ENCODE measurements around the gene NPAT. TPM values are rescaled to one million over a fixed set of nuclear protein-coding genes. Genes with fewer than 3 reads are reported as not detected.

The NPAT gene
- total RNA-seq, 4 donors from 2014 or later, result 9.5 to 14.9 (median 12.4) TPM

DNA sequence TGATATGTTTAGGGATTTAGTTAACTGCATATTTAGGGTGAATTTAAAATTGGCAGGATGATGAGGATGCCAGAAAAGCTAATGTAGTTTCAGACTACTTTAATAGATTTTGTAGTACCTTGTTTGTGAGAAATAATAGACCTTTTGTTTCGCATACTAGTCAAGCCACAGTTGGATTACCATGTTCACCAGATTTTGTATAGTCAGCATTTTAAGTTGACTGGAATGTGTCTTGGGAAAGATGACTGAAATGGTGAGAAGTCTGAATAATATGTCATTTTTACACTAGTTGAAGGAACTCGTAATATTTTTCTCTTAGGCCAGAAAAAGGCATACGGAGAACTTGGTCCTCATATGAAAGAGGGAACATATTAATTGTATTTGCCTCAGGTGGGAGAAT is 23.9 kb upstream of the NPAT start:
- H3K36me3 ChIP-seq, result peaks cover 0 to 74% of the 10 kb centered on the region in 2 donors
- H3K4me3 ChIP-seq, result no peak overlapping the region
- H3K27me3 ChIP-seq, result no peaks in the 10 kb centered on the region
- no peak overlapping the region for H3K27ac ChIP-seq
- ATAC-seq, result no peak
- H3K9me3 ChIP-seq, result no peaks in the 10 kb centered on the region
- WGBS, 2 donors (ENCODE audit: low coverage in 1 of 2), result 67 to 79% methylated on average over 3 of the region's 3 CpGs
- H3K4me1 ChIP-seq, result no peaks in the 10 kb centered on the region
- TF ChIP-seq POLR2AphosphoS5 (IDR thresholded peaks at IDR 0.05), result no peak
- TF ChIP-seq POLR2A (IDR thresholded peaks at IDR 0.05), result no peak
- TF ChIP-seq, protein P1, sequence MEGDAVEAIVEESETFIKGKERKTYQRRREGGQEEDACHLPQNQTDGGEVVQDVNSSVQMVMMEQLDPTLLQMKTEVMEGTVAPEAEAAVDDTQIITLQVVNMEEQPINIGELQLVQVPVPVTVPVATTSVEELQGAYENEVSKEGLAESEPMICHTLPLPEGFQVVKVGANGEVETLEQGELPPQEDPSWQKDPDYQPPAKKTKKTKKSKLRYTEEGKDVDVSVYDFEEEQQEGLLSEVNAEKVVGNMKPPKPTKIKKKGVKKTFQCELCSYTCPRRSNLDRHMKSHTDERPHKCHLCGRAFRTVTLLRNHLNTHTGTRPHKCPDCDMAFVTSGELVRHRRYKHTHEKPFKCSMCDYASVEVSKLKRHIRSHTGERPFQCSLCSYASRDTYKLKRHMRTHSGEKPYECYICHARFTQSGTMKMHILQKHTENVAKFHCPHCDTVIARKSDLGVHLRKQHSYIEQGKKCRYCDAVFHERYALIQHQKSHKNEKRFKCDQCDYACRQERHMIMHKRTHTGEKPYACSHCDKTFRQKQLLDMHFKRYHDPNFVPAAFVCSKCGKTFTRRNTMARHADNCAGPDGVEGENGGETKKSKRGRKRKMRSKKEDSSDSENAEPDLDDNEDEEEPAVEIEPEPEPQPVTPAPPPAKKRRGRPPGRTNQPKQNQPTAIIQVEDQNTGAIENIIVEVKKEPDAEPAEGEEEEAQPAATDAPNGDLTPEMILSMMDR (IDR thresholded peaks at IDR 0.05), result no peak
- TF ChIP-seq EP300 (IDR thresholded peaks at IDR 0.05), result no peak

GRCh38 chr11:108242422-108242821 is 20.0 kb upstream of the NPAT start:
- Histone ChIP-seq H3K27ac (no peak overlapping the region), H3K9me3 (no peaks in the 10 kb centered on the region), H3K4me3 (no peak overlapping the region), H3K36me3 (peaks cover 0 to 69% of the 10 kb centered on the region in 2 donors), H3K27me3 (no peaks in the 10 kb centered on the region), H3K4me1 (no peaks in the 10 kb centered on the region)
- ATAC-seq, result no peak
- TF ChIP-seq, protein P1 (IDR thresholded peaks at IDR 0.05), result no peak
- TF ChIP-seq POLR2AphosphoS5 (IDR thresholded peaks at IDR 0.05), result no peak
- TF ChIP-seq POLR2A (IDR thresholded peaks at IDR 0.05), result no peak
- TF ChIP-seq EP300 (IDR thresholded peaks at IDR 0.05), result no peak
- WGBS, 2 donors (ENCODE audit: low coverage in 1 of 2), result 100% methylated on average over 1 to 2 of the region's 2 CpGs

DNA sequence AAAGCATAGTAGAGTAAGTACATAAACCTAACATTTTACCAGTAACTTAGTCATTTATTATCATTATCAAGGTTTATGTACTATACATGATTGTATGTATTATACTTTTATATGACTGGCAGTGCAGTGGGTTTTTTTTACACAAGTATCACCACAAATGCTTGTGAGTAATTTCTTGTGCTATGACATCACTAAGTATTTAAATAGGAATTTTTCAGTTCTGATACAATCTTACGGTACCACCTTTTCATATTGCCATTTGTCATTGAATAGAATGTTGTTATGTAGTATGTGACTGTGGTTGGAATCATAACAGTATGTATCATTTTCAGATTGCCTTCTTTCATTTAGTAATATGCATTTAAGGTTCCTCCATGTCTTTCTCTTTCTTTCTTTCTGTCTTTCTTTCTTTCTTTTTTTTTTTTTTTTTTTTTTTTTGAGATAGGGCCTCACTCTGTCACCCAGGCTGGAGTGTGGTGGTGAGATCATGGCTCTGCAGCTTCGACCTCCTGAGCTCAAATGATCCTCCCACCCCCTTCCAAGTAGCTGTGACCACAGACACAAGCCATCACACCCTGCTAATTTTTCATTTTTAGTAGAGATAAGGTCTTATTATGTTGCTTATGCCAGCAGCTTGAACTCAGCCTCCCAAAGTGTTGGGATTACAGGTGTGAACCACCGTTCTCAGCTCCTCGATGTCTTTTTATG is 19.0 kb upstream of the NPAT start:
- no peaks in the 10 kb centered on the region for H3K4me1 ChIP-seq
- H3K36me3 ChIP-seq, result peaks cover 0 to 69% of the 10 kb centered on the region in 2 donors
- H3K27ac ChIP-seq, result no peak overlapping the region
- no peak for ATAC-seq
- no peak for TF ChIP-seq POLR2A (IDR thresholded peaks at IDR 0.05)
- TF ChIP-seq EP300 (IDR thresholded peaks at IDR 0.05), result no peak
- TF ChIP-seq, protein P1 (IDR thresholded peaks at IDR 0.05), result no peak
- no peak for TF ChIP-seq POLR2AphosphoS5 (IDR thresholded peaks at IDR 0.05)
- 50 to 93% methylated on average over 1 to 2 of the region's 4 CpGs for WGBS, 2 donors (ENCODE audit: low coverage in 1 of 2)
- H3K27me3 ChIP-seq, result no peaks in the 10 kb centered on the region
- H3K9me3 ChIP-seq, result no peaks in the 10 kb centered on the region
- no peak overlapping the region for H3K4me3 ChIP-seq

GRCh38 chr11:108239076-108239475 is 16.6 kb upstream of the NPAT start:
- no peak for TF ChIP-seq EP300 (IDR thresholded peaks at IDR 0.05)
- TF ChIP-seq, protein P1 (IDR thresholded peaks at IDR 0.05), result no peak
- TF ChIP-seq POLR2A (IDR thresholded peaks at IDR 0.05), result no peak
- TF ChIP-seq POLR2AphosphoS5 (IDR thresholded peaks at IDR 0.05), result no peak
- H3K4me1 ChIP-seq, result no peaks in the 10 kb centered on the region
- no peak overlapping the region for H3K27ac ChIP-seq
- no peak for ATAC-seq
- H3K4me3 ChIP-seq, result no peak overlapping the region
- H3K9me3 ChIP-seq, result no peaks in the 10 kb centered on the region
- no peaks in the 10 kb centered on the region for H3K27me3 ChIP-seq
- peaks cover 0 to 79% of the 10 kb centered on the region in 2 donors for H3K36me3 ChIP-seq

GRCh38 chr11:108237058-108237481 is 14.6 kb upstream of the NPAT start:
- H3K9me3 ChIP-seq, result no peaks in the 10 kb centered on the region
- no peak for ATAC-seq
- no peaks in the 10 kb centered on the region for H3K27me3 ChIP-seq
- no peak overlapping the region for H3K4me3 ChIP-seq
- H3K4me1 ChIP-seq, result no peaks in the 10 kb centered on the region
- H3K36me3 ChIP-seq, result peaks cover 0 to 87% of the 10 kb centered on the region in 2 donors
- TF ChIP-seq POLR2AphosphoS5 (IDR thresholded peaks at IDR 0.05) (no peak), POLR2A (IDR thresholded peaks at IDR 0.05) (no peak), EP300 (IDR thresholded peaks at IDR 0.05) (no peak)
- TF ChIP-seq, protein P1 (IDR thresholded peaks at IDR 0.05), result no peak
- WGBS, 2 donors (ENCODE audit: low coverage in 1 of 2), result 92 to 94% methylated on average over 1 of the region's 1 CpG
- H3K27ac ChIP-seq, result no peak overlapping the region

All from gastroesophageal sphincter (tissue), 4 donors.